Endothelial cell (in vitro differentiated cells): ENCODE results near the gene CCDC51. TPM values are rescaled to one million over a fixed set of nuclear protein-coding genes. Genes with fewer than 3 reads are reported as not detected.
"Not testable (repeated sequence)": the region's sequence is repeated elsewhere in the genome, so short reads cannot be mapped to it uniquely, and the experiment has no call there.

ENCODE experiments used
- DNase-seq: peaks from one replicate; pipeline ENCODE4 v3.0.0; 2021; ENCODE audit warnings: low spot score
- H3K27ac Mint-ChIP-seq: one replicate; pipeline ENCODE4 v1.8.0; 2021; ENCODE audit warnings: mixed read lengths, inconsistent platforms; ENCODE audit not compliant: unreplicated experiment
- H3K27me3 Mint-ChIP-seq: one replicate; pipeline ENCODE4 v1.8.0; 2021; ENCODE audit warnings: mild to moderate bottlenecking, moderate library complexity, mixed read lengths, inconsistent platforms; ENCODE audit not compliant: unreplicated experiment
- H3K36me3 Mint-ChIP-seq: one replicate; pipeline ENCODE4 v1.8.0; 2021; ENCODE audit warnings: mild to moderate bottlenecking, low read depth, mixed read lengths, inconsistent platforms; ENCODE audit not compliant: unreplicated experiment
- H3K4me1 Mint-ChIP-seq: one replicate; pipeline ENCODE4 v1.8.0; 2021; ENCODE audit warnings: mild to moderate bottlenecking, mixed read lengths, inconsistent platforms; ENCODE audit not compliant: unreplicated experiment
- H3K4me3 Mint-ChIP-seq: one replicate; pipeline ENCODE4 v1.8.0; 2021; ENCODE audit warnings: mild to moderate bottlenecking, mixed read lengths, inconsistent platforms; ENCODE audit not compliant: unreplicated experiment
- H3K9me3 Mint-ChIP-seq: one replicate; pipeline ENCODE4 v1.8.0; 2021; ENCODE audit warnings: mixed read lengths, inconsistent platforms; ENCODE audit not compliant: unreplicated experiment
- CTCF ChIP-seq: fragments of 200-600 bp; sonication (generic); IDR thresholded peaks from one replicate; pipeline ENCODE4 v1.5.0; 2021; ENCODE audit warnings: antibody characterized with exemption; ENCODE audit not compliant: unreplicated experiment
- long read RNA-seq: library from polyadenylated mRNA; unstranded; transcript quantifications from one replicate; pipeline ENCODE4 v2.0.0, GENCODE V29; 2020; ENCODE audit not compliant: unreplicated experiment
- total RNA-seq: library from RNA; stranded (reverse); fragmentation: NEBNext Ultra II Directional; extraction: Animal tissue kit (Norgen Biotek cat#: 25700); gene quantifications from one replicate; pipeline ENCODE4 v1.2.1, GENCODE V29; 2021; ENCODE audit not compliant: unreplicated experiment

CCDC51 gene
- total RNA-seq = 11.8 TPM
- long read RNA-seq, transcript CCDC51-201 (4 exons, 1,560 nt) = major isoform, 9 of 22 reads
- long read RNA-seq, transcript CCDC51-206 (4 exons, 1,461 nt) = minor isoform, 6 of 22 reads
- long read RNA-seq, partial matches to known transcripts = 0 of 22 reads
- long read RNA-seq, other reads (novel, unspliced or antisense) = 6 of 22 reads

- TF ChIP-seq CTCF = no peak
- Mint-ChIP-seq H3K27ac (peak within 1 kb of the TSS; percentile 91), H3K9me3 (no peaks in the 10 kb centered on the region), H3K36me3 (peaks cover 7% of the 10 kb centered on the region), H3K27me3 (peaks cover 23% of the 10 kb centered on the region), H3K4me1 (peaks cover 14% of the 10 kb centered on the region), H3K4me3 (peak within 1 kb of the TSS; percentile 97)
- peak; percentile 95 for DNase-seq
These were observed at the start of gene CCDC51, which contains the start of gene TMA7 for GRCh38 chr3:48439820-48440589. TSS of gene CCDC51 (minus strand) at chr3:48440119. CDS start at chr3:48435128, 4,991 bp downstream. TSS of gene TMA7 (plus strand) at chr3:48440257. CDS start at chr3:48440297, 40 bp downstream.

- Mint-ChIP-seq H3K4me3 (no peak overlapping the region), H3K36me3 (peaks cover 11% of the 10 kb centered on the region), H3K27ac (no peak overlapping the region), H3K9me3 (no peaks in the 10 kb centered on the region), H3K27me3 (no peaks in the 10 kb centered on the region), H3K4me1 (no peaks in the 10 kb centered on the region)
- TF ChIP-seq CTCF = no peak
- DNase-seq = no peak
These were observed 47.0 kb upstream of the CCDC51 start for GRCh38 chr3:48486952-48487351.

- not testable (repeated sequence) for H3K4me1 Mint-ChIP-seq, H3K9me3 Mint-ChIP-seq, H3K4me3 Mint-ChIP-seq, DNase-seq, H3K36me3 Mint-ChIP-seq, H3K27ac Mint-ChIP-seq, H3K27me3 Mint-ChIP-seq
These were observed 42.9 kb upstream of the CCDC51 start for GRCh38 chr3:48482822-48483221.

GRCh38 chr3:48480891-48481290, 41.0 kb upstream of the CCDC51 start:
- not testable (repeated sequence) for H3K9me3 Mint-ChIP-seq, H3K4me3 Mint-ChIP-seq, H3K27me3 Mint-ChIP-seq, H3K4me1 Mint-ChIP-seq, H3K27ac Mint-ChIP-seq, DNase-seq
- peaks cover 12% of the 10 kb centered on the region for H3K36me3 Mint-ChIP-seq

- peaks cover 4% of the 10 kb centered on the region for H3K27me3 Mint-ChIP-seq
- H3K4me1 Mint-ChIP-seq = no peaks in the 10 kb centered on the region
- no peak for TF ChIP-seq CTCF
- H3K36me3 Mint-ChIP-seq = peaks cover 18% of the 10 kb centered on the region
- H3K9me3 Mint-ChIP-seq = no peaks in the 10 kb centered on the region
- no peak for DNase-seq
- H3K27ac Mint-ChIP-seq = no peak overlapping the region
- H3K4me3 Mint-ChIP-seq = peak overlapping the region; percentile 42
These were observed 39.0 kb upstream of the CCDC51 start for GRCh38 chr3:48478626-48479555.
